NT2/D1 (cell line): ENCODE data around the gene NUBP2.

ENCODE experiments used
- YY1 ChIP-seq: IDR thresholded peaks from 2 replicates; pipeline ENCODE4 v1.6.1; 2011; ENCODE audit not compliant: insufficient read length, insufficient read depth
- ZNF274 ChIP-seq: IDR thresholded peaks from 2 replicates; pipeline ENCODE4 v1.6.1; 2011; ENCODE audit warnings: mild to moderate bottlenecking, low read depth, low read length

DNA sequence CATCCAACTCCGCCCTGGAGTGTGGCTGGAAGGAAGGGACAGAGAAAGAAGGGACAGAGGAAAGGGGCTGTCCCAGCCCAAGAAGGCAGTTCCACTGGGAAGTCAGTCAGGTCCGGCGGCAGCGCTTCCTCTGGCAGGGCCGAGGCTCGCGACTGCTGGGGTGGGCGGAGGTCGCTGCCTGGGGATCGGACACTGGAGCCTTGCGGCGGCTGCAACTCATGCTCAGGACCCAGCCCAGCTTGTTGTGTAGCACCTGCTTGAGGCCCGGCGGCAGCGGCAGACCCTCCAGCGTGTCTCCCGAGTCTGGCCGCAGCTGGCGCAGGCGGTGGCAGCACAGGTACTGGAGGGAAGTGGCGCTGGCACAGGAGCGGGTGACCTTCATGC lies 5.8 kb upstream of the NUBP2 start:
- no peak for TF ChIP-seq YY1
- TF ChIP-seq ZNF274: no peak
